Endothelial cell of umbilical vein (primary cell): ENCODE measurements around the gene DGKH. TPM values are rescaled to one million over a fixed set of nuclear protein-coding genes. Genes with fewer than 3 reads are reported as not detected.

ENCODE experiments used
- BruUV-seq: library from RNA; stranded (reverse); fragments of 400-500 nt; replicated peaks from 2 replicates; lab custom pipeline; 2021; lab: Mats Ljungman, UMichigan
- CTCF ChIA-PET: fragments of 300-600, 350-600 bp; sonication (Branson Sonifier 250); formaldehyde crosslinking; loops from one replicate; lab custom pipeline; 2021; ENCODE audit warnings: antibody characterized with exemption, inconsistent platforms; lab: Charles Lee
- POLR2A ChIA-PET: fragments of 300-600, 350-600 bp; sonication (Branson Sonifier 250); formaldehyde crosslinking; loops from one replicate; lab custom pipeline; 2021; ENCODE audit warnings: antibody characterized with exemption, inconsistent platforms; lab: Charles Lee
- DNase-seq: peaks from one replicate; pipeline ENCODE4 v3.0.0-alpha.2; 2011; ENCODE audit warnings: low read depth, low spot score
- FAIRE-seq: peaks from 2 replicates; lab custom pipeline; 2011; peaks lifted over from hg19 to GRCh38; lab: Jason Lieb, UNC
- H2AFZ ChIP-seq: 2 replicates; pipeline ENCODE4 v1.6.0; 2012; ENCODE audit warnings: low read depth, low read length, control low read depth, inconsistent platforms
- H3K27ac ChIP-seq: 2 replicates; pipeline ENCODE4 v1.5.1; 2011; ENCODE audit warnings: low read depth, mild to moderate bottlenecking, control low read depth, low read length, moderate library complexity; ENCODE audit not compliant: insufficient read depth
- H3K27me3 ChIP-seq, 2 experiments: 2 replicates each; pipeline versions ENCODE4 v1.6.0 to v1.6.1; 2011; ENCODE audit warnings: low read length in 2 of 2, mixed read lengths in 1 of 2; ENCODE audit not compliant: control insufficient read depth in 2 of 2, insufficient read depth in 2 of 2
- H3K36me3 ChIP-seq, 2 experiments: 2 replicates in 1 of 2; 3 replicates in 1 of 2; pipeline ENCODE4 v1.5.1; 2011; ENCODE audit warnings: low read length in 2 of 2, mild to moderate bottlenecking in 1 of 2, moderate library complexity in 1 of 2; ENCODE audit not compliant: control insufficient read depth in 2 of 2, insufficient read depth in 2 of 2; ENCODE audit errors: extremely low read depth in 1 of 2
- H3K4me1 ChIP-seq: 3 replicates; pipeline ENCODE4 v1.5.1; 2011; ENCODE audit warnings: mild to moderate bottlenecking, low read length; ENCODE audit not compliant: control insufficient read depth, insufficient read depth; ENCODE audit errors: extremely low read depth
- H3K4me2 ChIP-seq: 2 replicates; pipeline ENCODE4 v1.6.1; 2011; ENCODE audit warnings: low read length, control low read depth, mixed read lengths; ENCODE audit not compliant: insufficient read depth
- H3K4me3 ChIP-seq, 3 experiments: fragments of 200-600 bp in 1 of 3; sonication (generic), shearing (Covaris generic) in 1 of 3; replicated peaks in 1 of 3; 2 replicates each; pipeline ENCODE4 v1.5.1; 2011 to 2016; ENCODE audit warnings: control low read depth in 3 of 3, low read length in 3 of 3, mild to moderate bottlenecking in 2 of 3, inconsistent platforms in 1 of 3, low read depth in 1 of 3, moderate library complexity in 1 of 3; ENCODE audit not compliant: insufficient read depth in 1 of 3
- H3K79me2 ChIP-seq: 2 replicates; pipeline ENCODE4 v1.6.0; 2012; ENCODE audit warnings: low read length, inconsistent platforms; ENCODE audit not compliant: control insufficient read depth, insufficient read depth
- H3K9ac ChIP-seq: replicated peaks from 2 replicates; pipeline ENCODE3; 2011; ENCODE audit warnings: low read length, control low read depth; ENCODE audit not compliant: insufficient read depth; ENCODE audit errors: extremely low read depth
- H3K9me1 ChIP-seq: replicated peaks from 3 replicates; pipeline ENCODE4 v1.6.0; 2011; ENCODE audit warnings: mild to moderate bottlenecking, low read length; ENCODE audit not compliant: control insufficient read depth, insufficient read depth; ENCODE audit errors: extremely low read depth
- H3K9me3 ChIP-seq: replicated peaks from 2 replicates; pipeline ENCODE4 v1.5.1; 2012; ENCODE audit warnings: low read length, inconsistent platforms; ENCODE audit not compliant: control insufficient read depth, insufficient read depth
- H4K20me1 ChIP-seq: replicated peaks from 2 replicates; pipeline ENCODE3; 2011; ENCODE audit warnings: mild to moderate bottlenecking, low read length; ENCODE audit not compliant: control insufficient read depth, insufficient read depth; ENCODE audit errors: extremely low read depth
- EZH2 ChIP-seq: IDR thresholded peaks from 2 replicates; pipeline ENCODE4 v1.6.1; 2012; ENCODE audit warnings: borderline replicate concordance, low read depth, mild to moderate bottlenecking, moderate library complexity, low read length, inconsistent platforms; ENCODE audit not compliant: severe bottlenecking
- FOS ChIP-seq: IDR thresholded peaks from 2 replicates; pipeline ENCODE4 v1.6.1; 2011; ENCODE audit warnings: mild to moderate bottlenecking, low read length, moderate library complexity, borderline replicate concordance; ENCODE audit not compliant: insufficient read depth
- GATA2 ChIP-seq: IDR thresholded peaks from 2 replicates; pipeline ENCODE4 v1.7.0; 2011; ENCODE audit warnings: low read depth, mild to moderate bottlenecking, moderate library complexity, mixed read lengths, low read length; ENCODE audit not compliant: insufficient read length, insufficient read depth
- JUN ChIP-seq: IDR thresholded peaks from 2 replicates; pipeline ENCODE4 v1.6.1; 2011; ENCODE audit warnings: borderline replicate concordance, low read depth; ENCODE audit not compliant: insufficient read length, insufficient read depth
- MYC ChIP-seq: IDR thresholded peaks from one replicate; pipeline ENCODE4 v1.6.1; 2011; ENCODE audit warnings: mild to moderate bottlenecking, low read depth, low read length
- POLR2A ChIP-seq: IDR thresholded peaks from 2 replicates; pipeline ENCODE4 v1.6.1; 2012; ENCODE audit warnings: low read depth, mild to moderate bottlenecking, control low read depth, low read length
- POLR2AphosphoS5 ChIP-seq: IDR thresholded peaks from 2 replicates; pipeline ENCODE4 v1.6.1; 2012; ENCODE audit warnings: low read depth, mild to moderate bottlenecking, control low read depth, low read length, moderate library complexity; ENCODE audit not compliant: insufficient read depth
- dilution Hi-C: fragments of 300-500 bp; cut with MboI; formaldehyde crosslinking; loops from one replicate; pipeline ENCODE4 v1.15.0; 2019; ENCODE audit warnings: low sequenced_read_pairs; ENCODE audit not compliant: extremely low pct_ligation_motif_present
- intact Hi-C: fragments of 100-400 bp; cut with micrococcal nuclease; formaldehyde crosslinking; loops from one replicate; pipeline ENCODE4 v1.10.0; 2022
- polyA plus RNA-seq, 4 experiments: library from polyadenylated mRNA; depleted of rRNA in 3 of 4; stranded (reverse) in 3 of 4; unstranded in 1 of 4; fragments of >200 nt; gene quantifications; 2 replicates each; pipeline versions ENCODE4 v1.2.1 to v1.2.3, GENCODE V29; 2011 to 2012; ENCODE audit warnings: missing spikeins in 1 of 4
- total RNA-seq: library from RNA; stranded (reverse); gene quantifications from 2 replicates; pipeline ENCODE4 v1.2.3, GENCODE V29; 2021
- TF ChIP-seq, protein P1 (sequence below), 2 donors: IDR thresholded peaks; 1 replicate in 1 of 2; 2 replicates in 1 of 2; pipeline ENCODE4 v1.5.1; 2011; ENCODE audit warnings: low read length in 2 of 2, mild to moderate bottlenecking in 2 of 2, moderate library complexity in 2 of 2, control low read depth in 1 of 2, inconsistent platforms in 1 of 2, low read depth in 1 of 2; ENCODE audit not compliant: insufficient read depth in 1 of 2; ENCODE audit errors: extremely low read depth in 1 of 2
- TF ChIP-seq, protein P2 (sequence below): IDR thresholded peaks from 2 replicates; pipeline ENCODE4 v1.6.1; 2011; ENCODE audit not compliant: insufficient read depth, insufficient read length

Gene DGKH
- total and polyA plus RNA-seq, 2 donors (not counting 3 experiments of a cell fraction or from before 2014, with no cell fraction given), result 4.1 to 30.1 TPM

GRCh38 chr13:42211704-42212464 is 163.4 kb downstream of the DGKH start:
- DNase-seq (no peak), FAIRE-seq (no peak)
- Histone ChIP-seq H3K9me3 (no peaks in the 10 kb centered on the region), H3K9ac (no peak overlapping the region), H3K36me3 (peaks cover 3 to 22% of the 10 kb centered on the region in 2 experiments), H3K4me3 (no peak overlapping the region), H3K4me1 (no peaks in the 10 kb centered on the region), H3K27ac (no peak overlapping the region), H4K20me1 (no peaks in the 10 kb centered on the region), H3K4me2 (no peak overlapping the region), H3K27me3 (no peaks in the 10 kb centered on the region), H2AFZ (no peak overlapping the region), H3K9me1 (no peaks in the 10 kb centered on the region), H3K79me2 (no peaks in the 10 kb centered on the region)
- ChIA-PET CTCF (interaction anchor here (0.9 kb wide), 1 partner anchor 10 kb away, joined by 3 read pairs; no protein-coding TSS in a partner anchor), POLR2A (no interaction called here)
- BruUV-seq, result no TSS peak
- intact Hi-C loops, result no loop called here
- TF ChIP-seq POLR2A, result no peak
- TF ChIP-seq, protein P1, sequence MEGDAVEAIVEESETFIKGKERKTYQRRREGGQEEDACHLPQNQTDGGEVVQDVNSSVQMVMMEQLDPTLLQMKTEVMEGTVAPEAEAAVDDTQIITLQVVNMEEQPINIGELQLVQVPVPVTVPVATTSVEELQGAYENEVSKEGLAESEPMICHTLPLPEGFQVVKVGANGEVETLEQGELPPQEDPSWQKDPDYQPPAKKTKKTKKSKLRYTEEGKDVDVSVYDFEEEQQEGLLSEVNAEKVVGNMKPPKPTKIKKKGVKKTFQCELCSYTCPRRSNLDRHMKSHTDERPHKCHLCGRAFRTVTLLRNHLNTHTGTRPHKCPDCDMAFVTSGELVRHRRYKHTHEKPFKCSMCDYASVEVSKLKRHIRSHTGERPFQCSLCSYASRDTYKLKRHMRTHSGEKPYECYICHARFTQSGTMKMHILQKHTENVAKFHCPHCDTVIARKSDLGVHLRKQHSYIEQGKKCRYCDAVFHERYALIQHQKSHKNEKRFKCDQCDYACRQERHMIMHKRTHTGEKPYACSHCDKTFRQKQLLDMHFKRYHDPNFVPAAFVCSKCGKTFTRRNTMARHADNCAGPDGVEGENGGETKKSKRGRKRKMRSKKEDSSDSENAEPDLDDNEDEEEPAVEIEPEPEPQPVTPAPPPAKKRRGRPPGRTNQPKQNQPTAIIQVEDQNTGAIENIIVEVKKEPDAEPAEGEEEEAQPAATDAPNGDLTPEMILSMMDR (IDR thresholded peaks at IDR 0.05; ENCODE audit: extremely low read depth in 1 of 2, insufficient read depth in 1 of 2, low read depth in 1 of 2, low read length in 2 of 2), result no peak
- TF ChIP-seq, protein P2, sequence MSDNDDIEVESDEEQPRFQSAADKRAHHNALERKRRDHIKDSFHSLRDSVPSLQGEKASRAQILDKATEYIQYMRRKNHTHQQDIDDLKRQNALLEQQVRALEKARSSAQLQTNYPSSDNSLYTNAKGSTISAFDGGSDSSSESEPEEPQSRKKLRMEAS, result no peak
- no peak for TF ChIP-seq JUN
- no peak for TF ChIP-seq GATA2
- TF ChIP-seq POLR2AphosphoS5, result no peak
- no peak for TF ChIP-seq EZH2
- no peak for TF ChIP-seq FOS
- no peak for TF ChIP-seq MYC
- dilution Hi-C loops, result no loop called here
